Embryonic facial prominence (tissue), 1 donor: ENCODE results near the gene SLC44A2.
A peak's percentile ranks its signal among the peaks of the same experiment; 100 is the strongest.

Source experiments
- DNase-seq: peaks from one replicate; pipeline ENCODE4 v3.0.0-alpha.2; 2016; ENCODE audit errors: extremely low spot score

The SLC44A2 gene

DNA sequence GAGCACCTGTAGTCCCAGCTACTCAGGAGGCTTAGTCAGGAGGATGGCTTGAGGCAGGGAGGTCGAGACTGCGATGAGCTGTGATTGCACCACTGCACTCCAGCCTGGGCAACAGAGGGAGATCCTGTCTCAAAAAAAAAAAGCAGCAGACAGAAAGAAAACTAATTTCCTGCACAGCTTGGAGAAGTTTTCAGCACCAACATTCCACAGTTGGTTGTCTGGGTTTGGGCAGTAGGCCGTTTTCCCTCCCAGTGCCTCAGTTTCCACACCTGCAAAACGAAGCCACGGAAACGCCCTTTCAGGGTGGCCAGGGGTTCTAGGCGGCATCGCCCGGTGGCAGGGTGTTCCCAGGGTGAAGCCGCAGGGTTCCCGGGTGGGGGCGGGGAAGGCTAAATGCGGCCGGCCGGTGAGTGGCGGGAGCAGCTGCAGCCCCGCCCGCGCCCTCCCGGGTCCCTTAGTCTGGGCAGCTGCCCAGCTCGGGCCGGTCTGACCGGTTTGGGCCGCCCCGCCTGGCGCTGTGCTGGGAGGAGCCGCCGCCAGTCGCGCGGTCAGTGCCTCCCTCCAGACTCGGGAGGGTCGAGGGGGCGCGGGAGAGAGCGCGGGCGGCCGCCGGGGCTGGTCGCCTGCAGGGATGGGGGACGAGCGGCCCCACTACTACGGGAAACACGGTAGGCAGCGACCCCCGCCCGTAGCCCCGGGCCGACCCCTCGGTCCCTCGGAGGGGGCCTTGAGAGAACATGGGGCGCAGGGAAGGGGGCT lies at the start of gene SLC44A2:
Gene SLC44A2 (plus strand): TSS at position 551 of the 759 bp plus-strand sequence. CDS start 81 bp downstream, at position 632.
- no peak for DNase-seq

DNA sequence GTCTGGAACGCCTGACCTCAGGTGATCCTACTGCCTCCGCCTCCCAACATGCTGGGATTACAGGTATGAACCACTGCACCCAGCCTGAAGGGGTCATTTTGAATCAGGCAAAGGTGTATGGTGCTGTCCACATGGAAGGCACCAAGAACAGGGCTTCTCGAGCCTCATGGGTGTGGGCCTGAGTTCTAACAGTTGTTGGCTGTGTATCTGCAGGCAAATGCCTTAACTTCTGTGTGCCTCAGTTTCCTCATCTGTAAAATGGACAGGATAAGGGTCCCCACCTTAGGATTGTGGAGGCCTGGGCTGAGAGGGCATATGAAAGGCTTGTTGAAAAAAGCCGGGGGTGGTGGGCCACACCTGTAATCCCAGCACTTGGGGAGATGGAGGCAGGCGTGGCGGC lies 47.4 kb upstream of the SLC44A2 start:
- DNase-seq: no peak

DNA sequence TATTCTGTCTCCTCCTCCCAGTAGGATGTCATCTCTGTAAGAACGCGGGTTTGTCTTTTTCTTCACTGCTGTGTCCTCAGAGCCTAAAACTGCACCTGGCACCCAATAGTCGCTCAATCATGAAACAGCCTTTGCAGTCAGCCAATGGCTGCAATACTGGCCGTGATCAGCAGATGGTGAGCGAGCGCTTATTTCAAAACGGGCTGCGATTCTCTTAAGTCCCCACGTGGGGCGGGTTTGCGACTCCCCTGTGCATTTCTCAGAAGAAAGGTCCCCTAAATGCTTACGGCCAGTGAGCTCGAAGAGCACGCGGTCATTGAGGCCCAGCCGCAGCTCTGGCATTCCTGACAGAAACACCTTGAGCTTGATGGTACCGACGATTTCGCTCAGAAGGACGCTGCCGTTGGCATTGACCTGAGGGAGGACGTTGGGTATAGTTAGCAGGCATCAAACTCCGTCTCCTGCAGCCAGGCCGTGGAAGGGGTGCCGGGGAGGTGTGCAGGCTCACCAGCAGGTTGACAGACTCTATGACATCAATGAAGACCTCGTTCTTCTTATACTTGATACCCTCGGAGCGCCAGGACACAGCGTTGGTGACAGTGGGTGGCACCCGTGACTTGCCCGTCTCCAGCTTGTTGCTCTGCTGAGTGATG lies 44.2 kb upstream of the SLC44A2 start:
- DNase-seq: peak; percentile 84

DNA sequence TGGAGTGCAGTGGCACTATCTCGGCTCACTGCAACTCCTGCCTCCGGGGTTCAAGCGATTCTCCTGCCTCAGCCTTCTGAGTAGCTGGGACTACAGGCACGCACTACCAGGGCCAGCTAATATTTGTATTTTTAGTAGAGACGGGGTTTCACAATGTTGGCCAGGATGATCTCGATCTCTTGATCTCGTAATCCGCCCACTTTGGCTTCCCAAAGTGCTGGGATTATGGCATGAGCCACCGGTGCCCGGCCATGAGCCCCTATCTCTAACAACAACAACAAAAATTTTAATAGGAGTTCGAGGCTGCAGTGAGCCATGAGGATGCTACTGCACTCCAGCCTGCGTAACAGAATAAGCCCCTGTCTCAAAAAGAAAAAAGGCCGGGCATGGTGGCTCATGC lies 43.3 kb upstream of the SLC44A2 start:
- no peak for DNase-seq

DNA sequence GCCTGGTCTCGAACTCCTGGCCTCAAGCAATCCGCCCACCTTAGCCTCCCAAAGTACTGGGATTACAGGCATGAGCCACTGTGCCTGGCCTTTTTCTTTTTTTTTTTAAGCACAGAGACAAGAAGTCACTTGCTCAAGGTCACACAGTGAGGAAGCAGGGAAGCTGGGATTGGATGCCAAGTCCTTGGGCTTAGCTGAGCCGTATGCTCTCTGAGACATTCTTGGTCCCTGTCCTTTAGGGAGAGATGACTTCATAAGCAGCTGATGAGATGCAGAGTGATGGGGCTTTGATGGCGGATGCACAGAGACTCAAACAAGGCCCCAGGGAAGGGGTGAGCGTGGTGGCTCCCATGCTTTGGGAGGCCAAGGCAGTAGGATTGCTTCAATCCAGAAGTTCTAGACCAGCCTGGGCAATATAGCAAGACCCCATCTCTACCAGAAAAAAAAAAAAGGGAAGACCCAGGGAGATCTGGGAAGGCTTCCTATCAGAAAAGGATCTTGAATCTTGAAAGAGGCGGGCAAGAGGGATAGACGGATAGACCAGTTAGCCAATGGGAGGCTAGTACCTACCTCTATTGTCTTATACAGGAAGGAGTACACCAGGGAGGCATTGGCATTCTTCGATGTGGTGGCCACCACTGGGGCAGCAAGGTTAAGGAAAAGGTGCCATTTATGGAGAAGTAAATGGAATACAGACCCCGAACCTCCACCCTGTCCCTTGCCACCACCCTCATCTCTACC lies 42.1 kb upstream of the SLC44A2 start:
- no peak for DNase-seq

DNA sequence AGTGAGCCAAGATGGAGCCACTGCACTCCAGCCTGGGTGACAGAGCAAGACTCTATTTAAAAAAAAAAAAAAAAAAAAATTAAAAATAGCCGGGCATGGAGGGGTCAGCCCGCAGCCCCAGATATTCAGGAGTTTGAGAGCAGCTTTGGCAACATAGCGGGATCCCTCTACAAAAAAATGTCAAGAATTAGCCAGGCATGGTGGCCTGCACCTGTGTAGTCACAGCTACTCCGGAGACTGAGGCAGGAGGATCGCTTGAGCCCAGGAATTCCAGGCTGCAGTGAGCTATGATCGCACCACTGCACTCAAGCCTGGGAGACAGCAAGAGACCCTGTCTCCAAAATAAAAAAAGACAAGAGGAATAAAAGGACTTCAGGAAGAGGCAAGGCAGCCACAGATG lies 39.0 kb upstream of the SLC44A2 start:
- DNase-seq: no peak

DNA sequence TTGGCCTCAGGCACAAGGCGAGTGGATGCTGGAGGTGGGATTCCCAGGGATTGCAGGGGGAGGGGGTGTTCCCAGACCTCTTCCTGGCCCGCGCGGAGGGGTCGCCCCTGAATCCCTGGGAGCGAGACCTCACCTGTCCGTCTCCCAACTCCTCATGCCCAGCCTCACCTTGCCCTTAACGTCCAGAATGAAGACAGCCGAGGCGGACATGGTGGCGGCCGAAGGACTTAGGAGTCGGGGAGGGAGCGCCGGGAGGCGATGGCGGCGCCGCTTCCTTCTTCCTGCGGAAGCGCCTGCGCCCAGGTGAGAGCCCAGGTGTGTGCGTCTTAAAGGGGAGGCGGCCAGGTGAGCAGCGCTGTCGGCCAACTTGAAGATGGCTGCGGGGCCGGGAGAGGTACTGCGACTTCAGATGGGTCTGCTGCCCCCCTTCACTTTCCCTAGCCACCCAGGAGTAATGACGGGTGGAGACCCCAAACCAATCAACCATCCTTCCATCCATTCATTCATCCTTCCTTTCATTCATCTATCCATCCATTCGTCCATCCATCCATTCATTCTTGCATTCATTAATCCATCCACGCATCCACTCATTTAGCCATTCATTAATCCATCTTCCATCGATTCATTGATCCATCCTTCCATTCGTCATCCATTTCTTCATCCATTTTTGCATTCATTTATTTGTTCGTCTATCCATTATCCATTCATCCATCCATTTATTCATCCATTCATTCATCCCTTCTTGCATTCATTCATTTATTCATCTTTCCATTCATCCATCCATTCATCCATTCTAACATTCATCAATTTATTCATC lies 38.1 kb upstream of the SLC44A2 start, which contains the start of gene AP1M2:
Gene AP1M2 (minus strand): TSS at position 291 of the 817 bp plus-strand sequence. CDS start 81 bp downstream, at position 210.
- DNase-seq: no peak

DNA sequence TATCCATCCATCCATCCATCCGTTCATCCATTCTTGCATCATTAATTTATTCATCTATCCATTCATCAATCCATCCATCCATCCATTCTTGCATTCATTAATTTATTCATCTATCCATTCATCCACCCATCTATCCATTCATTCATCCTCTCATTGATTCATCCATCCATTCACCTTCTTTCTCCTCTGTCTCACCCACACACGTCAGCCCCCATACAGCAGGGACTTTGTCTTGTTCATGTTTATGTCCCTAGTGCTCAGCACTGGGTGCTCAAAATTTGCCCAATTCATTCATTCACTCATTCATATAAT lies 37.6 kb upstream of the SLC44A2 start:
- DNase-seq: no peak

DNA sequence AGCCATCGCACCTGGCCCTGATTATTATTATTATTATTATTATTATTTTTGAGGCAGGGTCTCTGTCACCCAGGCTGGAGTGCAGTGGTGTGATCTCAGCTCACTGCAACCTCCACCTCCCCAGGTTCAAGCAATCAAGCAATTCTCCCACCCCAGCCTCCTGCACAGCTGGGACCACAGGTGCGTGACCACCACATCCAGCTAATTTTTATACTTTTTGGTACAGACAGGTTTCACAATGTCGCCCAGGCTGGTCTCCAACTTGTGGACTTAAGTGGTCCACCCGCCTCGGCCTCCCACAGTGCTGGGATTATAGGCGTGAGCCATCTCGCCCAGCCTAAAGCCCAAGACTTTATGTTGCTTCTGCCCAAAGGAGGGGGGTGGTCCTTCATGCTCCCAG lies 32.2 kb upstream of the SLC44A2 start:
- DNase-seq: no peak

DNA sequence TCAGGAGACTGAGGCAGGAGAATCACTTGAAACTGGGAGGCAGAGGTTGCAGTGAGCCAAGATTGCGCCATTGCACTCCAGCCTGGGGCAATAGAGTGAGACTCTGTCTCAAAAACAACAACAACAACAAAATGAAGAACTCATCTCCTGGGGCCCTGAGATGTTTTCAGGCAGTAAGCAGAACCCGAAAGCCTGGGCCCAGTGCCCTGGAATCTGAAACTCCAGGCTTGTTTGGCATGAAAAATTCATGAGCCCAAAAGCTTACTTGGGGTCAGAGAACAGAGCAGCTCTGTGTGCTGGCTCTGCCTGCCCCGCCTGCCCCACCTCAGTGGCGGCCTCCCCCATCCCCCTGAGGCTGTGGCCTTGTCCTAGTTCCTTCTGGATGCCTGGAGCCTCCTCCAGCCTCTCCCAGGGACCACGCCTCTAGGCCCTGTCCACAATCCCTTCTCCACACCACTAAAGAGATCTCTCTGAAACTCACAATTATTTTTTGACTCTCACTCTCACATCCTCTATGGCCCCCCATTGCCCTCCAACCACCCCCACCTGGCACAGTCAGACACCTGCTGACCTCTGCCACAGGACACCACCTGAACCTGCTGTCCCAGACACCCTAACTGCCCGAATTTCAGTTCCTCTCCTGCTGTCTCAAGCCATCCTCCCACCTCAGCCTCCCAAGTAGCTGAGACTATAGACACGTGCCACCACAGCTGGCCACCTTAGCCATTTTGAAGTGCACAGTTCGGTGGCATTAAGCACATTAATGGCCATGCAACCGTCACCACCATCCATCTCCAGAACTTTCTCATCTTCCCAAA lies 31.3 kb upstream of the SLC44A2 start:
- DNase-seq: no peak

DNA sequence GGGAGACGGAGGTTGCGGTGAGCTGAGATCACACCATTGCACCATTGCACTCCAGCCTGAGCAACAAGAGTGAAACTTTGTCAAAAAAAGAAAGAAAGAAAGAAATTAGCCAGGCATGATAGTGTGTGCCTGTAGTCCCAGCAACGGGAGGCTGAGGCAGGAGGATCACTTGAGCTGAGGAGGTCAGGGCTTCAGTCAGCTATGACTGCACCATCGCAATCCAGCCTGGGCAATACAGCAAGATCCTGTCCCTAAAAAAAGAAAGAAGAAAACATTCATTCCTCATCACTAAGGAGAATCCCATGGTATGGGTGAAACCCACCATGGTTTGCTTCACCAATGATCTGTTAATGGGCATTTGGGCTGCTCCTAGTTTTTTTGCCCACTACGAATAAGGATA lies 25.2 kb upstream of the SLC44A2 start:
- no peak for DNase-seq

DNA sequence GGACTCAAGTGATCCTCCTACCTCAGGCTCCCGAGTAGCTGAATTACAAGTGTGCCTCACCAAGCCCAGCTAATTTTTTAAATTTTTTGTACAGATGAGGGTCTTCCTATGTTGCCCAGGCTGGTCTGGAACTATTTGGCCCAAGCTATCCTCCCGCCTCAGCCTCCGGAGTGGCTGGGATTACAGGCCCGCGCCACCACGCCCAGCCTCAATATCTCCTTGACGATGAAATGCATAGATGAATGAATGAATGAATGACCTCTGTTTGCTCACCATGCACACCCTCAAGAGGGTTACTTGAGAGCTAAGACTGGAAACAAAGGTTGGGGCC lies 23.4 kb upstream of the SLC44A2 start:
- DNase-seq: no peak

DNA sequence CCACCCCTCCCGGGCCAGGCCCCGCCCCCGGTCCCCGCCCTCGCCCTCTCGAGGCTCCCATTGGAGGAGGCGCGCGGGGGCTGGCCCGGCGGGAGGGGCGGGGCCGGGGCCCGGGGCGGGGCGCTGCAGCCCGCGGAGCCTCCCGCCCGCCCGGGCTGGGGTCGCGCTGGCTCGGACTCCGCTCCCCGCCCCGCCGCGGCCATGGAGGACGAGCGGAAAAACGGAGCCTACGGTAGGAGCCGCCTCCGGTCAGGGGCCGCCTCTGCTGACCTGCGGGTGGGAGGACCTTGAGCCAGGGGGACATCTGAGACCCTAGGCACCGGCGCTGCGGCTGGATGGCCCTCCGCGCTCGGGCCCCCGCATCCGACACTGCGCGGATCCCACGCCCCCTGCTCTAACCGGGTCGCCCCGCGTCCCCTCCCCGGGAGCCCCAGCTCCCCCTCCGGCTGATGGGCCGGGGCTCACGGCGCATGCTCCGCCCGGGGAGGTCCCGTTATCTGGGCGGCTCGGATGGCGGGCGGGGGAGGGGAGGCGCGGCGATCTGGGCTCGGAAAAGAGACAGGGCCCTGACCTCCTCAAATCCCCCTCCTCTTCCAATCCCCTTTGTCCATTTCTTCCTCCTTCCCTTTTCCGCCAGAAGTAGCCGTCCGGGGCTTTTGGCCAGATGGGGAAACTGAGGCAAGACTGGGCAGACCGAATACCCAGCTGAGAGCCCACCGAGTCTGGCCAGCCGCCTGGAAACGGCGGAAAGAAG lies 22.8 kb upstream of the SLC44A2 start:
- peak; percentile 29 for DNase-seq

DNA sequence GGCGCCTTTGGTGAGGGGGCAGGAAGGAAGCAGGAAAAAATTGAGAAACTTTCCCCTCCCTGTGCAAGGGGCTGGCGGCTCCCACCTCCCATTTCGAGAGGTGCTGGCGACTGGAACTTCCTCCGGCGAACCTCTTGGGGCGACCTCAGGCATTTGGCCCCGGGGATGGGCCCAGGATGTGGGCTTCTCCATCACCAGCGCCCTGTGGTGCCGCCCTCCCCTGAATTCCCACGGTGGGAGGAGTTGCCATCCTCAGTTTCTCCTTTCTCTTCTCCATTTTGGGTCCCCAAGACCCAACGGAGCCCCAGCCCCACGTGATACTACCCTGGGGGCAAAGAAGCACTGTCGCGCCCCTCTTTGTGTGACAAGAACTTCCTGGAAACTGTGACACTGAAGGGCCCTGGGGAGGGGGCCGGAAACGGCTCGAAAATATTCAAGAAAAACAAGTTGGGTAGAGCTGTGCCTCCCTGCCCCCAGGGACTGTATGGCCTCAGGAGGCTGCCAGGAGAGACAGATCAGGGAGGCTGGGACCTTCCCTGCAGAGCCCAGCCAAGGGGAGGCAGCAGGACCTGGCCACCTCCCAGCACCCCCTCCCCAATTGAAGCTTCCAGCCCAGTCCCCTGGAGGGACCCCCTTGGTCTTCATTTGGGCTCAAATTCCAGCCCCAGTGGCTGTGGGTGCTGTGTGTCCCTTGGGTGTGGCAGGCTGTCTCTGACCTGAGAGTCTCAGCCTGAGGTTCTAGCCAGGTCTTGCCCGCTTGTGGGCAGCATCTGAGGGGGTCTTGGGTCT lies 22.1 kb upstream of the SLC44A2 start:
- DNase-seq: no peak

DNA sequence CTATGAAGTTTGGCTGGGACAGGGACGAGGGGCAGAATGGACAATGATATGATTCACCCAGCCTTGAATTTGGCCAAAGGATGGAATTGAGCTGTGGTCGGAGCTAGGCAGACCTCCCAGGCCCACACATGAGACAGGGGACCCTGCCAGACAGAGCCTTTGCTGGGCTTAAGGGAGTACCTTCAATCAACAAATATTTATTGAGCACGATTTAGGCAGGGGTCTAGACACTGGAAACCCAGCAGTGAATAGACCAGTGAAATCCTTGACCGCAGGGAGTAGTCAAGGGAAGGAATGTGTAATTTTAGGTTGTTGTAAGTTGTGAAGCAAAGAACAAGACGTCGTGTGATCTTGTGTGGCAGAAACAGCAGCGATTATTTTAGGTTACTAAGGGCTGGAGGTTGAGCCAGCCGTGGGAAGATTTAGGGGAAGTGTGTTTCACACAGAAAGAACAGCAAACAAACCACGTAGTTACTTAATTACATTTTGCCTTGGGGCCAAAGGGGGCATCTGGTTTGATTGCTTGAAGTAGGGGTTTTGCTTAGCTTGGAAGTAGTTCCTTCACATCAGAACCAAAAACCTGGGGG lies 21.4 kb upstream of the SLC44A2 start:
- DNase-seq: no peak

DNA sequence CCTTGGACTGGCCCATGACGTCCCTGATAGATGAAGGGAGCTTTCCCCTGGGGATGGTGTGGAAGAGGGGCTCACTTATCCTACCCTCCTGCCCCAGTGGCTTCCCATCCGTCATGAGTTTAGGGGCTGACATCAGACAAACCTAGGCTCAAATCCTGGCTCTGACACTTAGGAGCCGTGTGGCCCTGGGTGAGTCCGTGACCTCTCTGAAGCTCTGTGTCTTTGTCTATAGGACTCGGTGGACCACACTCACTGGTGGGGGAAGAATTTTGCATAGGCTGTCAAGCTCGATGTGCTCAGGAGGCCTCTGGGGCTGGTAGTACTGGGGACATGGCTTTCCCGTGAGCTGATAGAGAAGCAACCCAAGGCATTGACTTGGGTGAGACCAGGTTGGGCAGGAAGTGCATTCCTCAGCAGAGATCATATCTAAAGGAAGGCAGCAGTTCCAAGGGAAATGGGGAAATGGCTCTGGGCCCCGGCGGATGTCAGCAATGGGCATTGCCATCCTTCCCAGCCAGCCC lies 20.8 kb upstream of the SLC44A2 start:
- no peak for DNase-seq

DNA sequence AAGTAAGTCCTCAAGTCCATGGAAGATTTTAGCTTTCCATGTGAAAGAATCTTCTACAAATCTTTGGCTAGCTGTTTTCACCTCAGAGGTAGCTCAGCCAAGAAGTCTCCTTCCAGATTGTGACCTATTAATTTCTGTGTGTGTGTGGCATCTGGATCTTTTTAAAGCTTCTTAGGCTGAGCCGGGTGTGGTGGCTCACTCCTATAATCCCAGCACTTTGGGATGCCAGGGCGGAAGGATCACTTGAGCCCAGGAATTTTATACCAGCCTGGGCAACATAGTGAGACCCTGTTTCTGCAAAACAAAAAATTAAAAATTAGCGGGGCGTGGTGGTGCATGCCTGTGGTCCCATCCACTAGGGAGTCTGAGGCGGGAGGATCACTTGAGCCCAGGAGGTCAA lies 13.4 kb upstream of the SLC44A2 start:
- DNase-seq: no peak

DNA sequence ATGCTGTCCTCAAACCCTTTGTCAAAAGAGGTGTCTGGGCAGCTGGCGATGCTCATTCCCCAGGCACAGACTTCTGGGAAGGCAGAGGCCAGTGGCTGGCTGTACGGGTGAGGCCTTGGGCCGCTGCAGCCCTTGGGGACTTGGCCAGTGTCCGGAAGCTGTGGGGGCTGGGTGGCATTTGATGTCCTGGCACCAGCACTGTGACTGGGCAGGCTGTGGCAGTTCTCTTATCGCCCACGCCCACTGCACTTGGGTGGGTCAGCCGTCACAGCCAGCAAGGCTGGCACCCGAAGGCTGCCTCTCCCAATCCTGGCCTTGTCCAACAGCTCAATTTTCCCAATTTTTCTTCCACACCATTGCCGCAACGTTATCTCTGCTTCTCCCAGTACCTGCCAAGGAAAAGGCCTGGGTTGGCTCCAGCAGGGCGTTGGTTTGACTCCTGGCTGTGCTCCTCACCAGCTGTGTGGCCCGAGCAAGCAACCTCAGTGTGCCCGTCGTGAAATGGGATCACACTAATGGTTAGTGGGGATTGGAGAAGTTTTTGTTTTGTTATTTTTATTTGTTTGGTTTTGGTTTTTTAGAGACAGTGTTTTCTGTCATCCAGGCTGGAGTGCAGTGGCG lies 12.7 kb upstream of the SLC44A2 start:
- no peak for DNase-seq
